ENCODE measurements around the gene PRPF8.
A peak's percentile ranks its signal among the peaks of the same experiment; 100 is the strongest.

The PRPF8 gene

GRCh38 chr17:1643999-1644492, 40.6 kb downstream of the PRPF8 start:
- no peak for DNase-seq

- no peak for DNase-seq
Observed at GRCh38 chr17:1643293-1643998, 41.2 kb downstream of the PRPF8 start.

- DNase-seq: no peak
Observed at GRCh38 chr17:1641065-1641403, 43.6 kb downstream of the PRPF8 start.

GRCh38 chr17:1640329-1641064, 44.2 kb downstream of the PRPF8 start:
- no peak for DNase-seq

- no peak for DNase-seq
Observed at GRCh38 chr17:1639549-1640180, 45.0 kb downstream of the PRPF8 start.

GRCh38 chr17:1638624-1639300, 45.9 kb downstream of the PRPF8 start:
- DNase-seq: no peak

GRCh38 chr17:1638171-1638590, 46.5 kb downstream of the PRPF8 start:
- no peak for DNase-seq

GRCh38 chr17:1636732-1637285, 47.9 kb downstream of the PRPF8 start:
- no peak for DNase-seq

- DNase-seq: no peak
Observed at GRCh38 chr17:1635675-1636465, 48.8 kb downstream of the PRPF8 start.

GRCh38 chr17:1634841-1635650, 49.6 kb downstream of the PRPF8 start:
- no peak for DNase-seq

- no peak for DNase-seq
Observed at GRCh38 chr17:1630662-1631061, 54.0 kb downstream of the PRPF8 start.

- DNase-seq: no peak
Observed at GRCh38 chr17:1629504-1630310, 55.0 kb downstream of the PRPF8 start.

- DNase-seq: peak; percentile 70 to 91
Observed at GRCh38 chr17:1628856-1629503, 55.7 kb downstream of the PRPF8 start.

GRCh38 chr17:1627982-1628855, 56.4 kb downstream of the PRPF8 start, which contains the start of gene SLC43A2:
Gene SLC43A2, minus strand, starts transcription at chr17:1628834. Its CDS starts 960 bp downstream, at chr17:1627874.
- peak; percentile 67 to 86 for DNase-seq

- DNase-seq: no peak
Observed at GRCh38 chr17:1627182-1627981, 57.3 kb downstream of the PRPF8 start.

- no peak for DNase-seq
Observed at GRCh38 chr17:1626333-1626732, 58.3 kb downstream of the PRPF8 start.

GRCh38 chr17:1625581-1625980, 59.1 kb downstream of the PRPF8 start:
- DNase-seq: no peak

- no peak for DNase-seq
Observed at GRCh38 chr17:1625053-1625452, 59.6 kb downstream of the PRPF8 start.

All from NCI-H446 (cell line).